K562 (cell line): ENCODE data around the gene POLL. TPM values are rescaled to one million over a fixed set of nuclear protein-coding genes. Genes with fewer than 3 reads are reported as not detected.

ENCODE experiments used
- ATAC-seq: fragments of 200-7000 bp; cut with Tn5 transposase; 3 replicates; pipeline ENCODE4 v1.9.1; 2020; ENCODE audit warnings: moderate library complexity
- BruUV-seq: library from RNA; stranded (reverse); fragments of 400-500 nt; replicated peaks from 2 replicates; lab custom pipeline; 2021; lab: Mats Ljungman, UMichigan
- CTCF ChIA-PET: fragments of 300-600 bp; formaldehyde crosslinking; extraction: SDS; loops from one replicate; lab custom pipeline; 2021; ENCODE audit warnings: low intra/inter-chr PET ratio; lab: Yijun Ruan, JAX
- POLR2A ChIA-PET: fragments of 300-600, 350-650 bp; sonication (Branson Sonifier 250); formaldehyde crosslinking; extraction: SDS; loops from one replicate; lab custom pipeline; 2021; ENCODE audit warnings: antibody characterized with exemption, inconsistent platforms; lab: Yijun Ruan, JAX
- DNase-seq, 4 experiments: peaks; one replicate each; pipeline versions ENCODE4 v3.0.0 to v3.0.0-alpha.2; 2011 to 2018; ENCODE audit warnings: low spot score in 3 of 4, mixed read lengths in 3 of 4; ENCODE audit errors: extremely low read depth in 1 of 4
- FAIRE-seq: peaks from 2 replicates; lab custom pipeline; 2011; peaks lifted over from hg19 to GRCh38; lab: Jason Lieb, UNC
- H2AFZ ChIP-seq: 2 replicates; pipeline ENCODE4 v1.6.0; 2011; ENCODE audit warnings: low read depth, low read length, control low read depth, inconsistent platforms
- H3K27ac ChIP-seq: fragments of 200-600 bp; 3 replicates; pipeline ENCODE4 v1.8.0; 2011; ENCODE audit warnings: low read depth, mild to moderate bottlenecking, control low read depth, inconsistent platforms, low read length, moderate library complexity, mixed read lengths; ENCODE audit errors: extremely low read depth
- H3K27me3 ChIP-seq, 2 experiments: fragments of 300-600 bp in 1 of 2; 2 replicates in 1 of 2; 3 replicates in 1 of 2; pipeline versions ENCODE4 v1.6.0 to v1.8.0; 2011; ENCODE audit warnings: inconsistent platforms in 2 of 2, low read length in 2 of 2, mild to moderate bottlenecking in 1 of 2, mixed read lengths in 1 of 2, moderate library complexity in 1 of 2; ENCODE audit not compliant: control insufficient read depth in 2 of 2, insufficient read depth in 2 of 2
- H3K36me3 ChIP-seq: fragments of 300-600 bp; 3 replicates; pipeline ENCODE4 v1.8.0; 2011; ENCODE audit warnings: mild to moderate bottlenecking, low read length, inconsistent platforms; ENCODE audit not compliant: control insufficient read depth, insufficient read depth
- H3K4me1 ChIP-seq, 2 experiments: fragments of 200-600 bp in 1 of 2; replicated peaks in 1 of 2; 2 replicates in 1 of 2; 3 replicates in 1 of 2; pipeline versions ENCODE4 v1.5.1 to v1.8.0; 2011; ENCODE audit warnings: inconsistent platforms in 2 of 2, low read length in 2 of 2, mild to moderate bottlenecking in 1 of 2, mixed read lengths in 1 of 2, moderate library complexity in 1 of 2; ENCODE audit not compliant: control insufficient read depth in 2 of 2, insufficient read depth in 2 of 2
- H3K4me2 ChIP-seq: 2 replicates; pipeline ENCODE4 v1.6.1; 2011; ENCODE audit warnings: low read length, control low read depth, inconsistent platforms, mixed read lengths; ENCODE audit not compliant: insufficient read depth
- H3K4me3 ChIP-seq: fragments of 200-600 bp; sonication (generic), shearing (Covaris generic); 2 replicates; pipeline ENCODE4 v1.5.1; 2016; ENCODE audit warnings: control low read depth, inconsistent platforms
- H3K79me2 ChIP-seq: fragments of 200-600 bp; 3 replicates; pipeline ENCODE4 v1.8.0; 2011; ENCODE audit warnings: low read length, inconsistent platforms; ENCODE audit not compliant: control insufficient read depth, insufficient read depth
- H3K9ac ChIP-seq, 2 experiments: 2 replicates each; pipeline versions ENCODE4 v1.6.0 to v1.6.1; 2011; ENCODE audit warnings: low read depth in 2 of 2, low read length in 2 of 2, control low read depth in 1 of 2, inconsistent platforms in 1 of 2, mild to moderate bottlenecking in 1 of 2, mixed read lengths in 1 of 2; ENCODE audit not compliant: insufficient read depth in 1 of 2
- H3K9me1 ChIP-seq: one replicate; pipeline ENCODE4 v1.6.0; 2011; ENCODE audit warnings: inconsistent platforms, mild to moderate bottlenecking, low read length, moderate library complexity; ENCODE audit not compliant: control insufficient read depth, insufficient read depth
- H3K9me3 ChIP-seq: replicated peaks from 2 replicates; pipeline ENCODE4 v1.5.1; 2011; ENCODE audit warnings: low read depth, low read length, inconsistent platforms; ENCODE audit not compliant: control insufficient read depth, insufficient read depth
- H4K20me1 ChIP-seq: replicated peaks from 2 replicates; pipeline ENCODE4 v1.6.1; 2011; ENCODE audit warnings: low read length, inconsistent platforms, mixed read lengths; ENCODE audit not compliant: control insufficient read depth, insufficient read depth
- ATF2 ChIP-seq: sonication (generic); formaldehyde crosslinking; IDR thresholded peaks from 2 replicates; pipeline ENCODE4 v1.8.1; 2022; ENCODE audit warnings: missing genetic modification reagents
- DNMT1 ChIP-seq: fragments of 450-650 bp; IDR thresholded peaks from 2 replicates; pipeline ENCODE4 v1.6.1; 2016; ENCODE audit warnings: antibody characterized with exemption, mild to moderate bottlenecking
- E2F8 ChIP-seq: fragments of 450-650 bp; IDR thresholded peaks from 2 replicates; pipeline ENCODE4 v1.7.1; 2018; ENCODE audit warnings: mild to moderate bottlenecking, low read depth; ENCODE audit not compliant: partially characterized antibody
- MIER1 ChIP-seq: fragments of 450-650 bp; IDR thresholded peaks from 2 replicates; pipeline ENCODE4 v1.6.1; 2016; ENCODE audit warnings: antibody characterized with exemption, mild to moderate bottlenecking, low read depth
- TARDBP ChIP-seq: fragments of 450-650 bp; IDR thresholded peaks from 2 replicates; pipeline ENCODE4 v1.6.1; 2016
- VEZF1 ChIP-seq: fragments of 200-800 bp; sonication (Bioruptor generic); IDR thresholded peaks from 2 replicates; pipeline ENCODE4 v1.6.1; 2017; ENCODE audit warnings: missing genetic modification characterization, missing compliant biosample characterization
- WGBS: fragments of 100-300 bp; shearing (Covaris generic); methylation state at CpG from one replicate; pipeline ENCODE4 v1.1.6; 2016; ENCODE audit warnings: low coverage, mixed read lengths; ENCODE audit not compliant: insufficient coverage; ENCODE audit errors: missing lambda C conversion rate; 5-methylcytosine and 5-hydroxymethylcytosine counted together
- in situ Hi-C: fragments of 300-500 bp; cut with MboI; formaldehyde crosslinking; loops from 4 replicates; pipeline ENCODE4 v1.15.0; 2018; ENCODE audit warnings: inconsistent platforms, mixed read lengths
- intact Hi-C: fragments of 100-400 bp; cut with micrococcal nuclease; formaldehyde crosslinking; loops from 2 replicates; pipeline ENCODE4 v1.14.2; 2022
- polyA plus RNA-seq, 8 experiments: library from polyadenylated mRNA; depleted of rRNA in 4 of 8; stranded (reverse) in 5 of 8; unstranded in 3 of 8; fragments of >200 nt; fragmentation: Nextera tagmentation in 2 of 8; fragmentation: Illumina TruSeq in 1 of 8; extraction: Ambion mirVana in 2 of 8; extraction: Trizol in 1 of 8; gene quantifications; 2 replicates each; pipeline versions ENCODE4 v1.2.1 to v1.2.3, GENCODE V29; 2011 to 2014; ENCODE audit warnings: inconsistent platforms in 1 of 8, missing spikeins in 1 of 8
- total RNA-seq, 7 experiments: library from RNA; depleted of rRNA in 6 of 7; stranded (reverse); fragments of >200 nt in 6 of 7; fragmentation: Illumina TruSeq in 2 of 7; extraction: Trizol in 2 of 7; gene quantifications; 2 replicates each; pipeline versions ENCODE4 v1.2.1 to v1.2.3, GENCODE V29; 2011 to 2021; ENCODE audit warnings: low replicate concordance in 1 of 7
- TF ChIP-seq, protein P1 (sequence below): fragments of 450-650 bp; IDR thresholded peaks from 2 replicates; pipeline ENCODE4 v1.6.1; 2017; ENCODE audit warnings: antibody characterized with exemption

POLL gene
- total and polyA plus RNA-seq, 9 of the 15 experiments (the other 6 are each of a cell fraction or from before 2014, with no cell fraction given): 1.2 to 18.7 (median 10.9) TPM

DNA sequence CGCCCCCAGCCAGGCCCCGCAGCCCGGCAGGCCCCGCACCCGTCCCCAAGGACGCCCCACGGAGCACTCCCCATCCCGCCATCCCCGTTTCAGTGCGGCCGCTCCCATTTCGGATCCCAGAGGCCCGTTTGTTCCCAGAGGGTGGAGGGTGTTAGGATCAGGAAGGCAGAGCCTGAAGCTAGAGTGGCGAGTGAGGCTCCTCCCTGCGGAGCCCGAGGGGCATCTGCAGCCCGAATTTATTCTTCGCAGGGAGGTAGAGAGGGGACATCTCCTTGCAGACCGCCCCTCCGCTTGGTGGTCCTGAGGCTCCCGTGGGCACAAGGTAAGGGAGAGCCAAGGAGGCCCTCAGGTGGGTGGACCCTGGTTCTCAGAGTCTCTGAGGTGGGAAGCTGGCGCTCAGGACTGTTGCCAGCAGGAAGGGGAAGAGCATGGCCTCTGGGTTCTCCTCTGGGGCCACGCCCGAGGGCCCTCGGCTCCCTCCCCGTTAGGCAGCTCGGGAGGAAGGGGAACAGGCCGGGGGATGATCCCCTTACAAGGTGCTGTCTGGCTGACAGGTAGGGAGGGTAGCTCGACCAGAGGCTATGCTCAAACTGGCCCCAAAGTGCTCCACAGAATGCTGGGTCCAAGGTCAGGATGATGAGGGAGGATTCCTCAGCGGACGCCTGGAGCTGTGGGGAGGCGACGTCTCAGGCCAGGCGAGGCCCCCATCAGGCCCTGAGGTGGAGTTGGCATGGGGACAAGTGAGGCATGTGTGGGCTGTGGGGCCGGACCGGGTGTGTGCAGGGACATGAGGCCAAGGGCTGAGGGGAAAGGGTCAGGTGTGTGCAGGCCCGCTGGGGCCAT is 17.4 kb downstream of the POLL start:
- H3K4me3 ChIP-seq: peak overlapping the region; percentile 54
- H3K79me2 ChIP-seq: no peaks in the 10 kb centered on the region
- H3K9me1 ChIP-seq: peaks cover 9% of the 10 kb centered on the region
- H3K27ac ChIP-seq: no peak overlapping the region
- no peaks in the 10 kb centered on the region; the same call in 1 of the 2 replicates for H4K20me1 ChIP-seq
- ATAC-seq (peak; percentile 30), FAIRE-seq (no peak), DNase-seq (no peak)
- no TSS peak for BruUV-seq
- 15% methylated on average over 25 of the region's 37 CpGs for WGBS
- H2AFZ ChIP-seq: peak overlapping the region; percentile 94
- H3K9ac ChIP-seq: peak overlapping the region; percentile 26 to 74; a peak in 3 of 4 replicates
- H3K4me1 ChIP-seq: peaks cover 25 to 53% of the 10 kb centered on the region in 2 experiments
- H3K9me3 ChIP-seq: no peaks in the 10 kb centered on the region; the same call in 1 of the 2 replicates
- CTCF ChIA-PET: interaction anchor here (0.5 to 1.8 kb wide), 8 partner anchors 75 to 578 kb away, joined by 3 to 8 read pairs (median 4); no protein-coding TSS in a partner anchor
- intact Hi-C loops (loop anchor here (1.0 to 10.0 kb wide), 3 partner anchors 75 to 269 kb away; no protein-coding TSS in a partner anchor), in situ Hi-C loops (loop anchor here (5.0 kb wide), 1 partner anchor 358 kb away; no protein-coding TSS in a partner anchor)
- H3K36me3 ChIP-seq: no peaks in the 10 kb centered on the region
- peak overlapping the region; percentile 78 for H3K4me2 ChIP-seq
- TF ChIP-seq DNMT1 (no peak), VEZF1 (0 out of 2 replicates have a peak, but pooled peaks have one; percentile 4), E2F8 (no peak), TARDBP (no peak), ATF2 (CRISPR knock-in tag) (no peak), MIER1 (no peak)
- TF ChIP-seq, protein P1, sequence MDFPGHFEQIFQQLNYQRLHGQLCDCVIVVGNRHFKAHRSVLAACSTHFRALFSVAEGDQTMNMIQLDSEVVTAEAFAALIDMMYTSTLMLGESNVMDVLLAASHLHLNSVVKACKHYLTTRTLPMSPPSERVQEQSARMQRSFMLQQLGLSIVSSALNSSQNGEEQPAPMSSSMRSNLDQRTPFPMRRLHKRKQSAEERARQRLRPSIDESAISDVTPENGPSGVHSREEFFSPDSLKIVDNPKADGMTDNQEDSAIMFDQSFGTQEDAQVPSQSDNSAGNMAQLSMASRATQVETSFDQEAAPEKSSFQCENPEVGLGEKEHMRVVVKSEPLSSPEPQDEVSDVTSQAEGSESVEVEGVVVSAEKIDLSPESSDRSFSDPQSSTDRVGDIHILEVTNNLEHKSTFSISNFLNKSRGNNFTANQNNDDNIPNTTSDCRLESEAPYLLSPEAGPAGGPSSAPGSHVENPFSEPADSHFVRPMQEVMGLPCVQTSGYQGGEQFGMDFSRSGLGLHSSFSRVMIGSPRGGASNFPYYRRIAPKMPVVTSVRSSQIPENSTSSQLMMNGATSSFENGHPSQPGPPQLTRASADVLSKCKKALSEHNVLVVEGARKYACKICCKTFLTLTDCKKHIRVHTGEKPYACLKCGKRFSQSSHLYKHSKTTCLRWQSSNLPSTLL: no peak
- H3K27me3 ChIP-seq: no peaks in the 10 kb centered on the region
- POLR2A ChIA-PET: interaction anchor here (0.6 to 0.7 kb wide), 4 partner anchors 16 to 388 kb away, joined by 3 to 4 read pairs (median 3); no protein-coding TSS in a partner anchor
